Colonic mucosa (tissue), 4 donors: ENCODE data around the gene PHF14. TPM values are rescaled to one million over a fixed set of nuclear protein-coding genes. Genes with fewer than 3 reads are reported as not detected.

Experiments
- DNase-seq: peaks from one replicate; pipeline ENCODE4 v3.0.0-alpha.2; 2020
- H3K27ac ChIP-seq: fragments of 200-600 bp; one replicate; pipeline ENCODE4 v1.8.0; 2021
- H3K27me3 ChIP-seq: fragments of 200-600 bp; one replicate; pipeline ENCODE4 v1.8.0; 2021
- H3K36me3 ChIP-seq: fragments of 200-600 bp; one replicate; pipeline ENCODE4 v1.8.0; 2021
- H3K4me1 ChIP-seq: fragments of 200-600 bp; one replicate; pipeline ENCODE4 v1.8.0; 2021; ENCODE audit warnings: mild to moderate bottlenecking
- H3K4me3 ChIP-seq: fragments of 200-600 bp; one replicate; pipeline ENCODE4 v1.8.0; 2021
- H3K9ac ChIP-seq, 2 donors: one replicate each; pipeline ENCODE4 v1.7.0; 2013; ENCODE audit warnings: control low read depth in 2 of 2, low read depth in 2 of 2, low read length in 2 of 2
- H3K9me3 ChIP-seq: fragments of 200-600 bp; one replicate; pipeline ENCODE4 v1.8.0; 2021
- CTCF ChIP-seq: fragments of 200-600 bp; IDR thresholded peaks from one replicate; pipeline ENCODE4 v1.8.0; 2022; ENCODE audit warnings: antibody characterized with exemption, mild to moderate bottlenecking
- intact Hi-C: fragments of 100-400 bp; cut with DNase I; formaldehyde crosslinking; loops from one replicate; pipeline ENCODE4 v1.14.1; 2022
- total RNA-seq, 2 donors: library from RNA; stranded (reverse); fragmentation: NEBNext Ultra II Directional in 1 of 2; extraction: Animal tissue kit (Norgen Biotek cat#: 25700) in 1 of 2; gene quantifications; one replicate each; pipeline ENCODE4 v1.2.1, GENCODE V29; 2021
- donor health status: healthy.
- donor health status: DM: no; HTN: no; CAD: no.
- donor health status: DM: no; HTN: no; CAD: no.

The PHF14 gene
- total RNA-seq, 2 donors from 2014 or later: 25.8 to 28.5 TPM

GRCh38 chr7:11217848-11218565 is 244.3 kb downstream of the PHF14 start:
- intact Hi-C loops: loop anchor here (10.0 kb wide), 1 partner anchor 293 kb away; no protein-coding TSS in a partner anchor
- H3K9ac ChIP-seq: no peak overlapping the region
- no peaks in the 10 kb centered on the region for H3K9me3 ChIP-seq
- TF ChIP-seq CTCF: no peak
- no peak for DNase-seq
- H3K4me1 ChIP-seq: no peaks in the 10 kb centered on the region
- no peak overlapping the region for H3K27ac ChIP-seq
- H3K4me3 ChIP-seq: no peak overlapping the region
- H3K36me3 ChIP-seq: no peaks in the 10 kb centered on the region
- H3K27me3 ChIP-seq: no peaks in the 10 kb centered on the region
